H1 (cell line): ENCODE data around the gene H6PD.

Experiments used
- GABPA ChIP-seq: IDR thresholded peaks from 2 replicates; pipeline ENCODE4 v1.6.1; 2011; ENCODE audit warnings: mild to moderate bottlenecking, low read length, moderate library complexity, borderline replicate concordance; ENCODE audit not compliant: insufficient read depth
- SIN3A ChIP-seq, 2 experiments: IDR thresholded peaks in 1 of 2; conservative IDR thresholded peaks in 1 of 2; 2 replicates each; pipeline ENCODE4 v1.6.1; 2011 to 2012; ENCODE audit warnings: low read length in 2 of 2, improper control_type of control experiment in 1 of 2, low read depth in 1 of 2, mild to moderate bottlenecking in 1 of 2

DNA sequence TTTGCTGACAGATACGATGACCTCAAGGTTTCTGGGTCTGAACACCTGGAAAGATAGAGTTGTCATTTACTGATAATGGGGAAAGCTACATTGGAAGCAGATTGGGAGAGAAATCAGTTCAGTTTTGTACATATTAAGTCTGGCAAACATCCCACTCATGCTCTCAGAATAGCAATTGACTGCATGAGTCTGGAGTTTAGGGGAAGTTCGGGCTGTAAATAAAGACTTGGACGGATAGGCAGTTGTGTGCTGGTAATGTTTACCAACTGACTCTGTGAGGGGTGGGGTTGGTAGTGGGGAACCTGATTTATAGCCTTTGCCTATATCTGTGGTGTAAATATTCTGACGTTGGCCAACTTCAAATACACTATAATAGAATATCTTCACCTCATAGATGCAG is 4.0 kb downstream of the H6PD start:
- no peak for TF ChIP-seq SIN3A (conservative IDR thresholded peaks at IDR 0.05 in 1 of 2, IDR thresholded peaks at IDR 0.05 in 1 of 2; ENCODE audit: low read depth in 1 of 2, low read length in 2 of 2)
- no peak for TF ChIP-seq GABPA
